ENCODE measurements around the gene PXMP2. TPM values are rescaled to one million over a fixed set of nuclear protein-coding genes. Genes with fewer than 3 reads are reported as not detected.
A peak's percentile ranks its signal among the peaks of the same experiment; 100 is the strongest.

PXMP2 gene
- total RNA-seq, 2 donors from 2014 or later, result 26.7 to 27.0 TPM

- no peak overlapping the region for H3K27ac ChIP-seq (ENCODE audit: low read depth, low read length)
- Mint-ChIP-seq H3K4me1 (no peaks in the 10 kb centered on the region), H3K27me3 (ENCODE audit: insufficient read depth) (no peaks in the 10 kb centered on the region), H3K4me3 (no peak overlapping the region), H3K9me3 (no peaks in the 10 kb centered on the region), H3K36me3 (ENCODE audit: low read depth) (peaks cover 55% of the 10 kb centered on the region), H3K27ac (no peak overlapping the region)
- H3K4me1 ChIP-seq (ENCODE audit: control insufficient read depth, insufficient read depth, low read length), result no peaks in the 10 kb centered on the region
- 93 to 96% methylated on average over 13 to 14 of the region's 14 CpGs for WGBS, 2 experiments (ENCODE audit: insufficient coverage in 1 of 2, insufficient read length in 1 of 2)
- TF ChIP-seq, protein P1, sequence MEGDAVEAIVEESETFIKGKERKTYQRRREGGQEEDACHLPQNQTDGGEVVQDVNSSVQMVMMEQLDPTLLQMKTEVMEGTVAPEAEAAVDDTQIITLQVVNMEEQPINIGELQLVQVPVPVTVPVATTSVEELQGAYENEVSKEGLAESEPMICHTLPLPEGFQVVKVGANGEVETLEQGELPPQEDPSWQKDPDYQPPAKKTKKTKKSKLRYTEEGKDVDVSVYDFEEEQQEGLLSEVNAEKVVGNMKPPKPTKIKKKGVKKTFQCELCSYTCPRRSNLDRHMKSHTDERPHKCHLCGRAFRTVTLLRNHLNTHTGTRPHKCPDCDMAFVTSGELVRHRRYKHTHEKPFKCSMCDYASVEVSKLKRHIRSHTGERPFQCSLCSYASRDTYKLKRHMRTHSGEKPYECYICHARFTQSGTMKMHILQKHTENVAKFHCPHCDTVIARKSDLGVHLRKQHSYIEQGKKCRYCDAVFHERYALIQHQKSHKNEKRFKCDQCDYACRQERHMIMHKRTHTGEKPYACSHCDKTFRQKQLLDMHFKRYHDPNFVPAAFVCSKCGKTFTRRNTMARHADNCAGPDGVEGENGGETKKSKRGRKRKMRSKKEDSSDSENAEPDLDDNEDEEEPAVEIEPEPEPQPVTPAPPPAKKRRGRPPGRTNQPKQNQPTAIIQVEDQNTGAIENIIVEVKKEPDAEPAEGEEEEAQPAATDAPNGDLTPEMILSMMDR (conservative IDR thresholded peaks at IDR 0.05), result peak; percentile 51
- H3K4me3 ChIP-seq (ENCODE audit: low read length), result no peak overlapping the region
- H3K36me3 ChIP-seq (ENCODE audit: control insufficient read depth, insufficient read depth, low read length), result peaks cover 65% of the 10 kb centered on the region
- no peaks in the 10 kb centered on the region for H3K9me3 ChIP-seq (ENCODE audit: control insufficient read depth, low read length)
- peak; percentile 69 for DNase-seq
- H3K27me3 ChIP-seq (ENCODE audit: control insufficient read depth, insufficient read depth, low read length, poor library complexity, severe bottlenecking), result no peaks in the 10 kb centered on the region
- no peak overlapping the region for H3K9ac ChIP-seq (ENCODE audit: extremely low read depth, low read length, poor library complexity, severe bottlenecking)
Observed at GRCh38 chr12:132754160-132754932, 67.0 kb downstream of the PXMP2 start.

Other genes starting within 250 kb of the PXMP2 start
- 10 to 100 TPM; 74.9 to 92.3 TPM for gene FBRSL1, start 197.4 kb upstream of the PXMP2 start, total RNA-seq
- not detected for gene LRCOL1, start 77.0 kb upstream of the PXMP2 start, total RNA-seq
- gene P2RX2, start 68.8 kb upstream of the PXMP2 start, total RNA-seq, result 1 to 10 TPM in 1 of 2 donors, under 1 TPM in 1; 0.97 to 2.8 TPM
- 100 to 1,000 TPM; 165 to 212 TPM for gene POLE, start 245 bp upstream of the PXMP2 start, total RNA-seq
- 10 to 100 TPM; 60.2 to 64.3 TPM for gene PGAM5, start 23.3 kb downstream of the PXMP2 start, total RNA-seq
- 10 to 100 TPM; 87.8 to 88.5 TPM for gene ANKLE2, start 74.2 kb downstream of the PXMP2 start, total RNA-seq
- 10 to 100 TPM; 38.2 to 43.5 TPM for gene GOLGA3, start 141.3 kb downstream of the PXMP2 start, total RNA-seq
- gene CHFR, start 200.0 kb downstream of the PXMP2 start, total RNA-seq, result 10 to 100 TPM; 57.0 to 80.4 TPM